22Rv1 (cell line): ENCODE measurements around the gene FLACC1.

Experiments
- CTCF ChIP-seq: fragments of 450-650 bp; IDR thresholded peaks from 2 replicates; pipeline ENCODE4 v1.5.1; 2017; ENCODE audit warnings: mild to moderate bottlenecking
- ZFX ChIP-seq: fragments of 450-650 bp; IDR thresholded peaks from 2 replicates; pipeline ENCODE4 v1.6.1; 2017; ENCODE audit warnings: antibody characterized with exemption, borderline replicate concordance

- no peak for TF ChIP-seq CTCF
- TF ChIP-seq ZFX: no peak
Measured at GRCh38 chr2:201402651-201403562, 45.8 kb upstream of the FLACC1 start.
